ENCODE results near the gene GDPD2.

GRCh38 chrX:70466968-70467367, 43.9 kb downstream of the GDPD2 start:
- TF ChIP-seq EZH2phosphoT487 (IDR thresholded peaks at IDR 0.05; ENCODE audit: borderline replicate concordance, low read length) (no peak), CTCF (conservative IDR thresholded peaks at IDR 0.05; ENCODE audit: low read depth, low read length) (no peak), EZH2 (IDR thresholded peaks at IDR 0.05; ENCODE audit: low read length, unreplicated experiment) (no peak)
